Cardiac fibroblast (primary cell): ENCODE data around the gene PTPRD.

ENCODE experiments used
- DNase-seq, 2 donors: peaks; one replicate each; pipeline versions ENCODE4 v3.0.0 to v3.0.0-alpha.2; 2010; ENCODE audit warnings: low read depth in 2 of 2
- H3K4me3 ChIP-seq, 2 donors: replicated peaks in 1 of 2; 1 replicate in 1 of 2; 2 replicates in 1 of 2; pipeline ENCODE4 v1.5.1; 2011; ENCODE audit warnings: low read depth in 2 of 2, low read length in 2 of 2, mild to moderate bottlenecking in 2 of 2, moderate library complexity in 1 of 2
- CTCF ChIP-seq: IDR thresholded peaks from one replicate; pipeline ENCODE4 v1.5.1; 2011; ENCODE audit warnings: low read depth, mild to moderate bottlenecking, low read length, inconsistent platforms

Gene PTPRD

GRCh38 chr9:10331157-10331556 lies 281.6 kb downstream of the PTPRD start:
- H3K4me3 ChIP-seq, result no peak overlapping the region
- no peak for DNase-seq
- TF ChIP-seq CTCF, result no peak

GRCh38 chr9:10282084-10282483 lies 330.7 kb downstream of the PTPRD start:
- TF ChIP-seq CTCF, result no peak
- DNase-seq, result no peak
- no peak overlapping the region for H3K4me3 ChIP-seq

GRCh38 chr9:10274988-10275387 lies 337.8 kb downstream of the PTPRD start:
- H3K4me3 ChIP-seq, result no peak overlapping the region
- DNase-seq, result no peak
- no peak for TF ChIP-seq CTCF

GRCh38 chr9:10274175-10274574 lies 338.6 kb downstream of the PTPRD start:
- no peak overlapping the region for H3K4me3 ChIP-seq
- TF ChIP-seq CTCF, result no peak
- DNase-seq, result peak in 1 of 2 donors; percentile 11

- no peak for DNase-seq
- no peak for TF ChIP-seq CTCF
- no peak overlapping the region for H3K4me3 ChIP-seq
These were observed 340.0 kb downstream of the PTPRD start for GRCh38 chr9:10272830-10273229.

GRCh38 chr9:10268531-10269485 lies 344.0 kb downstream of the PTPRD start:
- DNase-seq, result peak; percentile 22 to 46
- no peak overlapping the region for H3K4me3 ChIP-seq
- TF ChIP-seq CTCF, result no peak
